Stimulated activated CD4-positive, alpha-beta T cell treated with anti-CD3 and anti-CD28 coated beads, Interleukin-4, amount 100 ng/mL, for 1 hour (primary cell): ENCODE data around the gene LPP.
A peak's percentile ranks its signal among the peaks of the same experiment; 100 is the strongest.

Source experiments
- DNase-seq: peaks from one replicate; pipeline ENCODE4 v3.0.0-alpha.2; 2020

The LPP gene

DNA sequence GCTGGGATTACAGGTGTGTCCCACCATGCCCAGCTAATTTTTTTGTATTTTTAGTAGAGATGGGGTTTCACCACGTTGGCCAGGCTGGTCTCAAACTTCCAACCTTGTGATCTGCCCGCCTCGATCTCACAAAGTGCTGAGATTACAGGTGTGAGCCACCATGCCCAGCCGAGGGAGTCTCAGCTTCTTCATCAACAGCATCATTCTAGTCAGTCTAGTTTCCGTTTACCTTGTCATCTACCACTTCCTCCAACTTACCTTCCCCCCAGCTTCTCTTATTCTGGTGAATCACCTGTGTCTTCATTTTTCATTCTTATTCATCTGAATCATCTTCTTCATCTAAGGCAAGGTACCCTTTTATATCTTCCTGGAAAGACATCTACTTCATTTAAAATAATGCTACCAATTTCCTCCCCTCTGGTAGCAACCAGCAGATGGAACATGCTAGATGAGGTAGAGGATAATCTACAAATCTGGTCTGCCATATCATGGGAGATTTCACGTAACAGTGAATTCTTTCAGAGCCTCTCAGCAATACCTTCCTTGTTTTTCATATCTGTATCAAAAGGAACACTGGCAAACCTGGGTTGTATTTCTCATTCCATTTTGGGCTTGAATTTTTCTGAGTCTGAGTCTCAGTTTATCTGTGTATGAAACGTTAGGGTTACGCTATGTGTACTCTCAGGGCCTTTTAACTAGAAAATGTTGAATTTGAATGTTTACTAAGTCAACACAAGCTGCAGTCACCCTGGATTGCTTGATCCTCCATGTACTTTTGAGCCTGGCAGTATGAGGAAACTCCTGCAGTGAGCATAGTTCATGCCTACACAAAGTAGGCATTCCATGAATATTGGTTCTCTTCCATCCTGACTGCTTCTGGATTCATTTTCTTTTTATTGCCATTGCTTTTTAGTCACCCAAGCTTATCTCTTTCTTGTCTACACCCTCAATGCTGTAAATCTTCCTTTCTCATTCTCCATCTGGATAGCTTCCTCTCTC lies 16.8 kb downstream of the LPP start:
- DNase-seq = peak; percentile 59

DNA sequence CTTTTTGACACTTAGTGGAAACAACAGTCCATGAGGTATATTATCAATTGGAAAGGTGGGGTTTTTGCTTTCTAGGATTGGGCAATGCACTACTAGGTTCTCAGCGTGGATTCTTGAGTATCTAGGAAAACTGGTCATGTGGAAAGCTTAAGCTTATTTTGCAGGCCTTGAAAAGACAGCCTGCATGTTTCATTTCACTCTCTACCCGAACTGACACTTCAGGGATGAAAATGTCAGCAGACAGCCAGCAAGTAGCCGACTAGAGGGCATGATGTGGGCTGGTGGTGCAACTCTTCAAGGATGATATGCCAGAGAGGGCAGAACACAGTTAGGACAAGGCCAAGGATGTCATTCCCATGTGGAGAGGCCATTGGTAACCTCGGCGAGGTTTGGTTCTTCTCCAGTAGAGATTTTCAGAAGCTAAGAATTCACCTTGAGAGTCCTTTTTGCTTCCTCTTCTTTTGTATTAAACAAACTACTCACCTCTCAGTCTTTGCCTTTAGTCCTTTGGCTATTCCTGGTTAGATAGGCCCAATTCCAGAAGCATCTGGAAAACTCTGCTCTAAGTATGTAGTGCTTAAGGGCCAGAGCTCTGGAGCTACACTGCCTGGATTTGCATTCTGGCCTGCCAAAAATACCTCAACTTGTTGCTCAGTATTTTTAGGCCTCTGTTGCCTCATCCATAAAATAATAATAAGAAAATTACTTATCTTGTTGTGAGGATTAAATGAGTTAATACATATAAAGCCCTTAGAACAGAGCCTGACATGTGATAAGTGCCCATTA lies 17.9 kb downstream of the LPP start:
- no peak for DNase-seq

DNA sequence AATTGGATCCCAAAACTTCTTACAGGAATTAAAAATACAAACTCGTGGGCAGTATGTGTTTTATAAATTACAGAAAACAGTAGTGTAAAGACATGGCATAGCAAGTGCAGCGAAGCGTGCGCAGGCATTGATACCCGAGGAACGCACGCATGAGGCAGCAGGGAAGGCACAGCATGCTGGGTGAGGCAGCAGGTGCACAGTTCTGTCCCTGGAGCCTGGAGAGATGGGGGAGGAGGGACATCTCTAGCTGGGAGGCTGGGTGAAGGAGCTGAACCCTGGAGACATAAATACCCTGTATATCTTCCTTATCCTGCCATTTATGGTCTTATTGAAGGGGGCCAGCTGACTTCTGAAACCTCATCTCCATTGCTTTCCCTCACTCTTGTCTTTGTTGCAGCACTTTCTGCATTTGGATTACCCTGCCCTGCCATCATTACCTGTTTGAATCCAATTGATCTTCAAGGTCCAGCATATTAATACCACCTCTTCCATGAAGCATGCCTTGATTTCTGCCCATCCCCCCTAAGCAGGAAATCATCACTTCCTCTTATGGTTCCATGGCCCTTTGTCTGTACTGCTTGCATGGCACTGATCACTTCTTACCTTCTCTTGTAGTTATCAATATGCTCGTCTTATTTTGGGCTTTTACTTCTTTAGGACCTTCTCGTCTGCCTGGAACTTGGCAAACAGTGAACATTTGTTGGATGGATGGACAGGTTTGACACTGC lies 20.5 kb downstream of the LPP start:
- no peak for DNase-seq

DNA sequence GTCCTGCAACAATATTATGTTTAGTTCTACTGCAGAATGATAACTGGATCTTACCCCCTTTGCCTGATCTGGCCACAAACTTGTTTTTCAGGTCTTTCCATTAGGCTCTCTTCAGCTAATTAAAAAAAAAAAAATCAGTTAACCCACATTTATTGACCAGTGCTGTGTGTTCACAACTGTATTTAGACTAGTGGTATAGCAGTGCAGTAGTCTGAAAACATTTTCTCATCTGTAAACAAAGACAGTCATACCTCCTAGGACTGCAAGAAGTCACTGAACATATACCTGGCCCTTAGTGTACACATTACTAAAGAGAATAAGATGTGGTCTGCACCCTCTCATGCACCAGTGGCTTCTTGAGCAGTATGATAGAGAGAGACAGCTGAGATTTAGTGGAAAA lies 22.5 kb downstream of the LPP start:
- DNase-seq = no peak

DNA sequence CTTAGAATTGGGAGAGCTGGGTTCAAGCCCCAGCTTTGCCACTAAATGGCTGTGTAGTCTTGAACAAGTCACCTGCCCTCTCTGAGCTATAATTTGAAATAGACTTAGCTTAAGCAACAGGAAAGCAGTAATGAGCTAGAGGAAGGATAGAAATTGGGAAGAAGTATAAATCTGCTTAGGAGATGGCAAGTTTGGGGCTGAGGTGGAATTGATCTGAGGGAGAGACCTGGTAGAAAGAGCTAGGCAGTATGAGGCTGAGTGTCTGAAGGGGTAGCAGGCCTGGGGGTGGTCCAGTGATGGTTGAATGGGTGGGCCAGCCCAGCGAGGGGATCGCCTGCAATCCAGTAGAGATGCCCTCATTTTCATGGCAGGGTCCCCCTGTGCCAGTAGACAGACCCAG lies 22.9 kb downstream of the LPP start:
- no peak for DNase-seq

DNA sequence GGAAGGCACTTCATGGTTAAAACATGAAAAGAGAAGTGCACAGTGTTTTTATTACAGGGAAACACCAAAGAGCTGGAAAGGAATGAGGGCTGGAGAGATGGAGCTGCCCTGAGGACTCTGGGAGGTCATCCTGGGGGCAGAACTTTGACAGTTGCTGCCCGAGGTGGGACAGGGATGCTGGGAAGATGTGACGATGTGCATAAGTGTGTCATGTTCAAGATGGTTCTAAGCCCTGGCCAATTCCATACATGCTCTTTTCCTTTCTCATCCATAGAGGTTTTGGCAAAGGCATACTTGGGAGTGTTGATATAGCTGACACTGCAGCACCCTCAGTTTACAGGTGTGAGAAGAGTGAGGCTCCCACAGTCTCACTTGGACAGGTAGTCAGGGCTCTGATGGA lies 23.8 kb downstream of the LPP start:
- no peak for DNase-seq

DNA sequence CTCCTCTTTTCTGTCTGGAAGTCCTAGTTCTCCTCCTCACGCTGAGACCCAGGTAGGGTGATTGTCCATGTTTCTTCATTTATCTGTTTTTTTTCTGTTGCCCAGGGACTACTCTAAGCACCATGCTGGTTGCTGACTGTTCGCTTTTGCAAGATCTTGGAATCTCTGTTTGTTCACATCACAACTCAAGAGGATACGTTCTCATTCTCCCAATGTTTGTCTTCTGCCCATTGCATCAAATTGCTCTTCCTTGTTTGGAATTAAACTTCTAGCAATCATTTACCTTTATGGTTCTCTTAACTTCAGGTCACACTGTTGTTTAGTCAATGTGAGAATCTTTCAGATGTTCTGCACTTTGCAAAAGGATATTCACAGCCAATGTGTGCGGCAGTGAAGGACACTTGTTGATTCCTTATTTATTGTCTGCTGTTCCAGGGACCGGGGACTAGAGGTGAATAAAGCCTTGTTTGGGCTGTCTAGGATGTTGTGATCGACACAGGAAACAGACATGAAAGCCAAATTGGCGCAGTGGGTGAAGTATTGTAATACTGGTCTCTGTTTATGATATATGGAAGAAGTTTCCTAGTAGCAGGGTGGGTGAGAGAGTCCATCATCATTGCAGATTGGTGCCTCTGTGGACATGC lies 24.5 kb downstream of the LPP start:
- DNase-seq = no peak

DNA sequence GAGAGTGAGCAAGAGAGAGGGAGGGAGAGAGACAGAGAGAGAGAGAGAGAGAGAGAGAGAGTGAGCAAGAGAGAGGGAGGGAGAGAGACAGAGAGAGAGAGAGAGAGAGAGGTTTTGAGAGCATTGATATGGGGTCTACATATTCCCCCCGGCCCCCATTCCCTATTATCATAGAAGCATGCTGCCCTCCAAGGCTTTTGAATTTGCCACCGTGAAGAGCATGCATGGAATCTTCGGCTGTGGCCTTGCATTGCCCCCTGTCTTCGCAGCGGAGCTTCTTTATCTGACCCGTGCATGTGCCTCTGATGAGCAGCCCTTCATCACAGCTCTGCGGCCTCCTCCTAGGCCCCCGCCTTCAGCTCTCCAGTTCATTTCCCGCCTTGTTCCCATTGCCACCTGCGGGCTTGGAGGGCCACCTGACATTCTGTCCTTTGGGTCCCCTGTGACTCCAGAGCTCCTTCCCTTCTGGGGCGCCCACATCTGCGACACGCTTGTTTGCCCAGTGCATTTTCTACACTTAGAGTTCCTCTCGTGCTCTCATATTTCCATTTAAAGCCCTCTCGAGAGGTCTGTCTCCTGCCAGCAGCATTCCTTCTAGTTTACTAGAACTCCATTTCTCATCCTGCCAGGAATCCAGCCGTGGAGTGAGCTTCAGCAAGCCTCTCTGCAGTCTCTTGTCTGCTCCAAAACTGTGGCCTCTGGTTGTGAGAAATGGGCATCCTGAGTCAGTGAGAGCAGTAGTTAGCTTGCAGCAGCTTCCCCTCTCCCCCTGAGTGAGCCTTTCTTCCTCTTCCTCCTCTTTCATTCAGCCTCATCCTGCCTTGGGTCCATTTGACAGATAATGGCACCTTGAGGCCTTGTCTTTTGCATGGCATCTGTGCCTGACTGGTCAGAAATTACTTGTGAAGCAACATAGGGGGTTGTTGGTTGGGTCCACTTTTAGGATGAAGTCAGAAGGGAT lies 25.3 kb downstream of the LPP start:
- DNase-seq = no peak

DNA sequence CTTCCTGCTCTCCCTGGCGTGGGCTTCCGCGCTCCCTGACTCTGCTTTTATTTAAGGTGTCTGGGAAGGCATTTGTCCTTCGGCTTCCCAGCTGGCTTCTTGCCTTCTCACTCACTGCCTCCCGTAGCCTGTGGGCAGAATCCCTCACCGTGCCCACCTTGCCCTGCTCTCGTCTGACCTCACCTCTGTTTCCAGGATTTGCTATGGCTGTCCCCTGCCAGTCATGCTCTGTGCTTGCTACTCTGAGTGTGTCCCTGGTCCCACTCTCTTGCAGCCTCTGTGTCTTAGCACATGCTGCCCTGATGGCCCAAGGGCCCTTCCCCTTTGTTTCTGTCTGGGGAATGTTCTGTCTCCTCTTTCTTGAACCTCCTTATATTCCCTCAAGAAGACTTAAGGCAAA lies 26.2 kb downstream of the LPP start:
- no peak for DNase-seq

DNA sequence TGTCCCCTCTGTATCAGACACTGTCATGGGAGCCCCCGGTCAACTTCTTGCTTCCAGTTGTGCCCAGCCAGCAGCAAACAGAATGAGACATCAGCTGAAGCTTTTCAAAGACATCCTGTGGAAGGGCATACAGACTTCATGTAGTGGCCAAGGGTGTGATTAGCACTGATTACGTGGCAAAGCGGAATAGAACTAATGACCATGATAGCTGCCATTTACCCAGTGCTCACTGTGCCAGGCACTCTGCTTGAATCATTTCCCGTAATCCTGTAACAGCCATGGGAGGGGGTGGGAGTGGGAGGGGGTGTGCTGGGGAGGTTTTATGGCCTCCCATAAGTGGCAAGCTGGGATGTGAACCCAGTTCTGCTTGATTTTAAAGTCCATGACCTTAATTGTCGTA lies 29.5 kb downstream of the LPP start:
- DNase-seq = no peak

DNA sequence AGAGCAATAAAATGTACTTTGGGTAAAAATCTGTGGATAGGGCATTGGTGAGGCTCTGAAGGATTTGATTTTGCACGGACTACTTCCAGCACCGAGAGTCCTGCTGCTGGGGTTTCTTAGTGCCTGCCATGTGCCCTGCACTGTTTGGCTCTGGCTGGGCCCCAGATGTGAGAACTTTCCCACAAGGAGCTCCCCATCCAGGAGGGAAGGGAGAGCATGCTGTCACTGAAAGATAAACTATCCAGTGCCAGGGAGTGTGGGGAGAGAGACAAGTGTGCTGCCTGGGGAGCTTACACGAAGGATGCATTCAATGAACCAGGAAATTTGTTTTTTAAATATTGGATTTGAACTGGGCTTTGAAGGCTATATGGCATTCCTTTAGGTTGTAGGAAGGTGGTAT lies 30.2 kb downstream of the LPP start:
- DNase-seq = no peak

DNA sequence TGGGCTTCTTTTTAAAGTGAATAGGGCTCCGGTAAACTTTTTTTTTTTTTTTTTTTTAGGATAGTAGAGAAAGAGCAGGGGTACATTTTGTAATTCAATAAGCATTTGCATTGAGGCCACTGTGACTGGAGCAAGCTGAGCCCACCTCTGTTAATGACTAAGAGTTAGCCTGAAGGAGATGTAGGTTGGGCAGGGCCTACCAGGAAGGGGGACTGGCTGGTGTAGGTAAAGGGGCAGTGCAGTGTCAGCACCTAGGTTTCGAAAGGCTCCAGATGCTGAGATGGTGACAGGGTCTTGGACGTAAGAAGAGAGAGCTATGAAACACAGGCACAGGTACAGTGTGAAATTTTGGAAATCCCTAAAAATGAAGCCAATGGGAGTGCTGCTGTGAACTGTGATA lies 30.7 kb downstream of the LPP start:
- no peak for DNase-seq

DNA sequence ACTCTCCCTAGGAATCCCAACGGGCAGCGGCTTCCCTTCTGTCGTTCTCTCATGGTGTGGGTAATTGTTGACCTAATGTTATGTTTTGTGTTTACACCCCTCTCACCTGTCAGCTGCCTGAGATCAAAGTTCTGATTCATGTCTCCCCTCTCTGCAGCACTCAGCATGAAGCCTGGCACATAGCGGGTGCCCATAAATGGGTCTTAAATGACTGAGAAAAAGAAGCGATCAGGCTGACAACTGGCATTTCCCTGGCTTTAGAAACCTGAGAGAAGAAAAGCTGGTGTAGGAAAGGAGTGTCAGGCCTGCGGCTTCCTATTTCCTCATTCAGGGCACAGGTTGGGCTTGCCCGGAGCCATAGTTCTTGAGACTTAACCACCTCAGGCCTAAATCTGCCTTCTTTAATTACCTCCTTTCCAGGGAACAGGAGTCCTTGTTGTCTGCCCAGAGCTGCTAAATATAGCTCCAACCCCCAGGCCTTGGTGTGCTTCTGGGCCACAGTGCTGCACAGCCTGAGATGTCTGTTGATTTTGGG lies 31.8 kb downstream of the LPP start:
- DNase-seq = no peak

DNA sequence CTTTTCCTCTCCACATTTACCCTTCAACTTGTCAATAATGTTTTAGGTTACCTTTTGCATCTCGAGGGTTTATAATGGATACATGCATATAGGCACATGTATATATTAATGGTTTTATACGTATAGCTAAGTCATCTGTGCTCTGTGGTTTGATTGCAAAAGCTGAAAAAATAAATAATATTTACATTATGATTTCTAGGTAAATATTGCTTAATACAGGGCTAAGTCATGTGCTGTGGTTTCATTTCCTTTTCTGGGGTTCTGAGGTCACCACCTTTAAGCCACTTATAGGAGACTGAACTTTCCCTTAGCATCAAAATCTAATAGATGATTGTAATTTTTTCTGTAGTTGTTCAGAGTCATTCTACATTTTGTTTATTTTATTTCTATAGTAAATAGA lies 33.1 kb downstream of the LPP start:
- DNase-seq = no peak

DNA sequence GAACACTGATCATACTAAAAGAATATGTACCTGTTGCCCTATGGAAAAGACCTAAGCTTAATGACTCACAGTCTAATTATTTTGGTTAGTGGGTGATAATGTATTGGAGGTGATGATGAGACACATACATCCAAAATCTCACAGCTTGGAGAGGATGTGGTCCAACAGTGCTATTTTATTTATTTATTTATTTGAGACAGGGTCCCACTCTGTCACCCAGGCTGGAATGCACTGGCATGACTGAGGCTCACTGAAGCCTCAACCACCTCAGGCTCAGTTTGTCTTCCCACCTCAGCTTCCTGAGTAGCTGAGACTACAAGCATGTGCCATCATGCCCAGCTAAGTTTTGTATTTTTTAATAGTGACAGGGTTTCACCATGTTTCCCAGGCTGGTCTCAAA lies 35.0 kb downstream of the LPP start:
- no peak for DNase-seq

DNA sequence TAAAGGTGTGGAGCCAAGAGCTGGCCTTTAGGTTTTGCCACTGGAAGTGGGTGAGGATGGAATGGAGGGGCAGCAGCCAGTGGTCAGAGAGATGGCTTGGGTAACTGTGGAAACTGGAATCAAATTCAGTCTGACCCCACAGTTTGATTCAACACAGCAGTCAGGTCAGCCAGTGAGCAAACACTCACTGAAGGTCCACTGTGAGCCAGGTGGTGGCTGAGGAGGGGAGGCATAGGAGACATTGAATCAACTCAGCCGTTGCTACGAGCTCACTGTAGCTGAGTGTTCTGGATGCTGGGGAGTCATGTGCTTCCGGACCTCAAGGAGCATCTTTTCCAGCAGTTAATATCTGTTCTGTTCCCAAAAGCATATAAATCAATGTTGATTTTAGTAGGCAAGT lies 37.5 kb downstream of the LPP start:
- no peak for DNase-seq

DNA sequence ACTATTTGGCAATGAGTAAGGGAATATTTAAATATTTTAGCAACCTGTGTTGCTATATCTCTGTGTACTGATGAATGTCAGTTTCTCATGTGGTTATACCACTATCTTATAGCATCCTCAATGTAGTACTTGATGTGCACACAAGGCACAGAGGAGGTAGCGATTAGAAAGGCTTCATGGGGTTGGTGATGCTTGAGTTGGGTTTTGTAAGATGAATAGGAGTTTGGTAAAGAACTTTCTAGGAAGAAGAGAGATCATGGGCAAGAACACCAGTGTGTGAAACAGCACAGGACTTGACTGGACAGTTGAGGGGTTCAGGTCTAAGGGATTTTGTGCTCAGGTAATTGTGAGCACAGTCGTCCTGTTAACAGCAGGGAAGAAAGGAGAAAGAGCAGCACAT lies 38.1 kb downstream of the LPP start:
- no peak for DNase-seq

DNA sequence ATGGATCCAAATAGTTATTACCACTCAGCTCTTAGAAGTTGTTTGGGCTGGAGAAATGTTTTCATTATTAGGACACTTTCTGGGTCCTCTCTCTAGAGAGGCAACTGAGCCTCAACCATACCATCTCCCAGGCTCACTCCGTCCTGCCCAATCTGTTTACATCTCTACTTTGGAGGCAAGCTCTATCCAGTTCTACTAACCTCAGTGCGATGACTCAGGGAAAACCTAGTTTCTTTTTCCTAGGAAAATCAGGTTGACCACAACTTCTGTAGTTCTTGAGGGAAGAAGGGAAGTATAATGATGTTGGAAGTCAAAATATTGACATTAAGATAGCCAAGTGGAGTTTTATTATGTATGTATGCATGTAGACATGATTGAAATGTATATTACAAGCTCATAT lies 40.4 kb downstream of the LPP start:
- DNase-seq = no peak

DNA sequence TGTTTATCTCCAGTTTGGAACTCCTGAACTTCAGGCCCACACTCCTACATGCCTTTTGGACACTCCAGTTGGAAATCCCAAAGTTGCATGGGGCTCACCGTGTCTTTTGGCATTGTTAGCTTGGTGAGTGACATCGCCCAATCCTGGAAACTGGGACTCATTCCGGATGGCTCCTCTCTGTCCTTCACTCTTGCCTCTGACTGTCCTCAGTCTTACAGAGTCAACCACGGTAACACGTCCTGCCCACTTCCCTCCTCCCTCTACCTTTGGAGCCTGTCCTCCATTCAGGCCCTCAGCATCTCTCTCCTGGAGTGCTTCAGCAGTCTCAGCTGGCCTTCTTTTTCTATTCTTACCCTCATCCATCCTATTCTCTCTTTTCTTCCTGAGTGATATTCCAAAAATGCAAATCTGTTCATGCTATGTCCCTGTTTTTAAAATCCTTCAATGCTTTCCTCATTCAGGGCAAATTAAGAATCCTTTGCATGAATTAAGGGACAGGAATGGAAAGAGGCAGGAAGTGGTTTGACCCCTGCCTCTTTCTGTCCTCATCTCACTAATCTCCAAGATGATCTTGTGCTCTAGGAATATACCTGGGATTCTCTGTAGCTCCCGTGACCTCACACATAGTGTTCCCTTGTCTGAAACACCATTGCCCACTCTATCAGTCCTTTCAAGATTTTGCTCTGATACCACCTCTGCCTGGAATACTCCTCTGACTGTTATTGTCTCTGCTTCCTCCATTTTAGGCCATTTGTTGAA lies 42.5 kb downstream of the LPP start:
- DNase-seq = no peak

DNA sequence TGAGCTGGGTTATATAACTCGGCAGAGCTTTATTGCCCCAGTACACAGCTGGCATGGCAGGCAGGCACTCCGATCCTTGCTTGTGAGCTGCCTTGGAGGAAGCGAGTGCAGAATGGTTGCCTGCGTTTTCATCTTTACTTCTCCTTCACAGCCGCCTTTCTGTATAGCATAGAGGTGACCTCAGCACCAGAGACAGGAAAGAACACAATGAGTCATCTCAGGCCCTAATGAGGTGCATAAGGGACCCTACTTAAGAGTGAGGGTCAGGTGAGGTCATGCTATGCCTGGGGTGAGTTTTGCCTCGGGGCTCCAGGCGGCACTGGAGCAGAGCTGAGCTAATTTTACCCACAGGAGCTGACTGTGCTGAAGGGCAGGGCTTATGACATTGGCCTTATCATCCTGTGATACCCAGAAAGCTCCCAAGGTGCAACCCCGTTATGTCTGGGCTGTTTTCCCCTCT lies 43.5 kb downstream of the LPP start:
- no peak for DNase-seq

DNA sequence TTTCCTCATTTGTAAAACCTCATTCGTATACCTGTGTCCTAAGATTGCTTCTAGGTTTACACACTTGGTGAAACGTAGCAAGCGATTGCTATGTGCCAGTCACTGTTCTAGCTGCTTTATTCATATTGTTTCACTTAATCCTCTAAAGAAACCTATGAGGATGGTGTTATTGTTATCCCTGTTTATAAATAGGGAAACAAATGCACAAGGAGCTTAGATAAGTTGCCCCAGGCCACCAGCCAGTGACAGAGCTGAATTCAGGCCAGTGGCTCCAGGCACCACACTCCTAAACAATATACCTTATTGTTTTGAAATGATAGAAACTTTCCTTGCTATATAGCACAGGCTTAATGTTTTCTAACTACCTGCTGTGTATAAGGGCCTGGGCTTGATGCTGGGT lies 44.0 kb downstream of the LPP start:
- no peak for DNase-seq
